ENCODE measurements around the gene BABAM2. TPM values are rescaled to one million over a fixed set of nuclear protein-coding genes. Genes with fewer than 3 reads are reported as not detected.
A peak's percentile ranks its signal among the peaks of the same experiment; 100 is the strongest.

The BABAM2 gene
- total RNA-seq, 4 donors from 2014 or later: 35.5 to 44.9 (median 39.9) TPM

- WGBS: 92% methylated on average over 9 of the region's 9 CpGs
- H3K4me1 ChIP-seq: peaks cover 10 to 39% (median 33%) of the 10 kb centered on the region in 4 donors
- TF ChIP-seq EP300 (IDR thresholded peaks at IDR 0.05) (no peak), POLR2AphosphoS5 (IDR thresholded peaks at IDR 0.05) (no peak), POLR2A (IDR thresholded peaks at IDR 0.05; ENCODE audit: low read depth) (no peak)
- TF ChIP-seq, protein P1, sequence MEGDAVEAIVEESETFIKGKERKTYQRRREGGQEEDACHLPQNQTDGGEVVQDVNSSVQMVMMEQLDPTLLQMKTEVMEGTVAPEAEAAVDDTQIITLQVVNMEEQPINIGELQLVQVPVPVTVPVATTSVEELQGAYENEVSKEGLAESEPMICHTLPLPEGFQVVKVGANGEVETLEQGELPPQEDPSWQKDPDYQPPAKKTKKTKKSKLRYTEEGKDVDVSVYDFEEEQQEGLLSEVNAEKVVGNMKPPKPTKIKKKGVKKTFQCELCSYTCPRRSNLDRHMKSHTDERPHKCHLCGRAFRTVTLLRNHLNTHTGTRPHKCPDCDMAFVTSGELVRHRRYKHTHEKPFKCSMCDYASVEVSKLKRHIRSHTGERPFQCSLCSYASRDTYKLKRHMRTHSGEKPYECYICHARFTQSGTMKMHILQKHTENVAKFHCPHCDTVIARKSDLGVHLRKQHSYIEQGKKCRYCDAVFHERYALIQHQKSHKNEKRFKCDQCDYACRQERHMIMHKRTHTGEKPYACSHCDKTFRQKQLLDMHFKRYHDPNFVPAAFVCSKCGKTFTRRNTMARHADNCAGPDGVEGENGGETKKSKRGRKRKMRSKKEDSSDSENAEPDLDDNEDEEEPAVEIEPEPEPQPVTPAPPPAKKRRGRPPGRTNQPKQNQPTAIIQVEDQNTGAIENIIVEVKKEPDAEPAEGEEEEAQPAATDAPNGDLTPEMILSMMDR (IDR thresholded peaks at IDR 0.05): no peak
- no peak overlapping the region for H3K27ac ChIP-seq (replicated peaks in 1 of 4)
- DNase-seq (ENCODE audit: extremely low spot score): no peak
- no peaks in the 10 kb centered on the region for H3K27me3 ChIP-seq
- intact Hi-C loops (cut with DNase I): no loop called here
- H3K36me3 ChIP-seq: no peaks in the 10 kb centered on the region
- H3K4me3 ChIP-seq: no peak overlapping the region
- no peaks in the 10 kb centered on the region for H3K9me3 ChIP-seq
These were observed 243.2 kb downstream of the BABAM2 start for GRCh38 chr2:28133778-28134177.

DNA sequence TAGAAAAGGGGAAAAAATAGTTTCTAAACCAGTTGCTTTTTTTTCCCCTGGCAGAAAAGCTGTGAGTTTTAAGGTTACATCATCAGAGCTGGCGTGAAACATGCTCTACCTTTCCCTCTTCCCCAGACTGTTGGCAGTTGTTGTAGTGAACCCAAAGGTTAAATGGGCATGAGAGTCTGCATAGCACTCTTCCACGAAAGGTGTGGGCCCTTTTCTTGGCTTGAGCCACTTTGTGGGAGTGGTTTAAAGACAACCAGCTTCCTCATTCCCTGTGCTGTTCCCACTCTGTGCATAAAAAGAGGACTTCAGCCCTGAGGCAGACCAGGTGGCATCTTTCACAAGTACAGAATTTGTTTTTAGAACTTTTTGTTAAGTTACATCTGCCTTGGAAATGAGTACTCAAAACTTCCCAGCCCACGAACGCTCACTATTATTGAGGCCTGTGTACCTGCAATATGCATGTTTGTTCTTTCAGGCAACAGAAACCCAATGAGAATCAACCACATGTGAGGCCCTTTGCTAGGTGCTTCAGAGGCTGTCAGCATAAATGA lies 243.8 kb downstream of the BABAM2 start:
- Histone ChIP-seq H3K9me3 (no peaks in the 10 kb centered on the region), H3K36me3 (no peaks in the 10 kb centered on the region), H3K27me3 (no peaks in the 10 kb centered on the region), H3K4me1 (peaks cover 10 to 39% (median 33%) of the 10 kb centered on the region in 4 donors), H3K4me3 (no peak overlapping the region), H3K27ac (replicated peaks in 1 of 4) (peak overlapping the region; percentile 2 to 58 (median 28))
- intact Hi-C loops (cut with DNase I): no loop called here
- TF ChIP-seq, protein P1 (IDR thresholded peaks at IDR 0.05): no peak
- TF ChIP-seq POLR2A (IDR thresholded peaks at IDR 0.05; ENCODE audit: low read depth): no peak
- TF ChIP-seq POLR2AphosphoS5 (IDR thresholded peaks at IDR 0.05): peak in 1 of 2 donors; percentile 23
- no peak for TF ChIP-seq EP300 (IDR thresholded peaks at IDR 0.05)
- no peak for DNase-seq (ENCODE audit: extremely low spot score)
- WGBS: 67% methylated on average over 4 of the region's 4 CpGs

DNA sequence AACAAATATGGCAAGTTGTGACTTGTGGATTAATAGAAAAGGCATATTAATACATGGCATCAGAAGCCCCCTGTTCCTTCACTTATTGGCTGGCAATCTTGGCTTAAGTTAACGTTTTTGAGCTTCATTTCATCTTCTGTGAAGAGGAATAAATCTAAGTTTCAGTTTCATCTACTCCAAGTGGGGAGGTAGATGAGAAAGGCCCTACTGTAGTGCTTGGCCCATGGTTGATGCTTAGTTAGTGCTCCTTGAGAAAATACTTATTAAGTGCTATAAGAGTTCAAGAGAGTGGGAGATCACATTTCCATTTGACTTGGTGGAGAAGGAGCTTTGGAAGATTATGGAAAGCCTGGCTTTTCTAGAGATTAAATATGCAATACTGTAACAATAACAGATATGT lies 244.3 kb downstream of the BABAM2 start:
- Histone ChIP-seq H3K27ac (replicated peaks in 1 of 4) (peak overlapping the region; percentile 2 to 58 (median 28)), H3K36me3 (no peaks in the 10 kb centered on the region), H3K27me3 (no peaks in the 10 kb centered on the region), H3K4me3 (no peak overlapping the region), H3K9me3 (no peaks in the 10 kb centered on the region), H3K4me1 (peaks cover 10 to 39% (median 33%) of the 10 kb centered on the region in 4 donors)
- TF ChIP-seq, protein P1 (IDR thresholded peaks at IDR 0.05): no peak
- WGBS: 45% methylated on average over 1 of the region's 1 CpG
- intact Hi-C loops (cut with DNase I): no loop called here
- DNase-seq (ENCODE audit: extremely low spot score): no peak

DNA sequence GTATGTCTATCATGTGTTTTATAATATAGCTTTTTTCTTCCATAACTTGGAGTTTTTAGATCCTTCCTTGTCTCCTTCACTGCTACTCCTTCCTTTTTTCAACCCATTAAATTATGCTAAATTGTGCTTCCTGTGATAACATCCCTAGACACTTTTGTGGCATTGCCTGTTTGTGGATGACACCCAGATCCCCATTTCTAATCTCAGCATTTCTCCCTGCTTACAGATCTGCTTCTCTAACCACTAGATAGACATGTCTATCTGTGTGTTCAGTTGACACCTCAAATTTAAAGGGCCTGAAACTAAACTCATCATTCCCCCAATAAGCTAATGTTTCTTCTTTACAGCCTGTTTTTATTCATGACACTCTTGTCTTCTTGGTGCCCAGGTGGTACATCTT lies 244.8 kb downstream of the BABAM2 start:
- Histone ChIP-seq H3K27ac (replicated peaks in 1 of 4) (peak overlapping the region in 1 of 4 donors; percentile 58), H3K4me3 (no peak overlapping the region), H3K27me3 (no peaks in the 10 kb centered on the region), H3K36me3 (no peaks in the 10 kb centered on the region), H3K9me3 (no peaks in the 10 kb centered on the region), H3K4me1 (peaks cover 10 to 39% (median 33%) of the 10 kb centered on the region in 4 donors)
- TF ChIP-seq EP300 (IDR thresholded peaks at IDR 0.05): no peak
- no peak for TF ChIP-seq POLR2AphosphoS5 (IDR thresholded peaks at IDR 0.05)
- TF ChIP-seq POLR2A (IDR thresholded peaks at IDR 0.05; ENCODE audit: low read depth): no peak
- TF ChIP-seq, protein P1 (IDR thresholded peaks at IDR 0.05): no peak
- DNase-seq (ENCODE audit: extremely low spot score): no peak
- intact Hi-C loops (cut with DNase I): no loop called here

- 96% methylated on average over 4 of the region's 4 CpGs for WGBS
These were observed 245.3 kb downstream of the BABAM2 start for GRCh38 chr2:28135799-28136198.

More at GRCh38 chr2:28135799-28136198, 245.3 kb downstream of the BABAM2 start:
- no peak for DNase-seq (ENCODE audit: extremely low spot score)
- H3K27me3 ChIP-seq: no peaks in the 10 kb centered on the region
- intact Hi-C loops (cut with DNase I): no loop called here
- no peak for TF ChIP-seq POLR2AphosphoS5 (IDR thresholded peaks at IDR 0.05)
- no peak for TF ChIP-seq POLR2A (IDR thresholded peaks at IDR 0.05; ENCODE audit: low read depth)
- TF ChIP-seq EP300 (IDR thresholded peaks at IDR 0.05): no peak
- TF ChIP-seq, protein P1 (IDR thresholded peaks at IDR 0.05): no peak
- H3K4me1 ChIP-seq: peaks cover 10 to 39% (median 33%) of the 10 kb centered on the region in 4 donors
- no peak overlapping the region for H3K27ac ChIP-seq (replicated peaks in 1 of 4)
- no peaks in the 10 kb centered on the region for H3K36me3 ChIP-seq
- no peak overlapping the region for H3K4me3 ChIP-seq
- no peaks in the 10 kb centered on the region for H3K9me3 ChIP-seq

All from esophagus muscularis mucosa (tissue), 4 donors.